ENCODE data around the gene NCAN. TPM values are rescaled to one million over a fixed set of nuclear protein-coding genes. Genes with fewer than 3 reads are reported as not detected.
A peak's percentile ranks its signal among the peaks of the same experiment; 100 is the strongest.

Gene NCAN
- polyA plus RNA-seq, 1 donor from 2014 or later = 52.1 TPM

GRCh38 chr19:19203012-19203856 is 8.5 kb upstream of the NCAN start, which contains the start of gene NR2C2AP:
Gene NR2C2AP (minus strand): TSS chr19:19203414. CDS start chr19:19203060, 354 bp downstream.
- H3K4me3 ChIP-seq (ENCODE audit: low read length) = peak within 1 kb of the TSS; percentile 77
- no peaks in the 10 kb centered on the region for H3K9me3 ChIP-seq (ENCODE audit: low read length)
- TF ChIP-seq MXI1 (conservative IDR thresholded peaks at IDR 0.05; ENCODE audit: poor library complexity, severe bottlenecking) (peak; percentile 80), TAF1 (IDR thresholded peaks at IDR 0.05; ENCODE audit: low read depth) (no peak)
- peak within 1 kb of the TSS; percentile 51 for H2AFZ ChIP-seq (ENCODE audit: low read depth, low read length)
- H3K9ac ChIP-seq (ENCODE audit: low read length) = peak within 1 kb of the TSS; percentile 61
- no peaks in the 10 kb centered on the region for H3F3A ChIP-seq (ENCODE audit: insufficient read depth, low read length, poor library complexity, severe bottlenecking)
- H3K79me2 ChIP-seq (replicated peaks; ENCODE audit: insufficient read depth, low read length) = no peaks in the 10 kb centered on the region
- H3K4me2 ChIP-seq (ENCODE audit: low read length) = peak within 1 kb of the TSS; percentile 20
- H3K36me3 ChIP-seq (ENCODE audit: insufficient read depth, low read length) = no peaks in the 10 kb centered on the region
- no peaks in the 10 kb centered on the region for H3K27me3 ChIP-seq (ENCODE audit: insufficient read depth, low read depth, low read length)
- H4K20me1 ChIP-seq (ENCODE audit: insufficient read depth) = no peaks in the 10 kb centered on the region
- H3K27ac ChIP-seq (ENCODE audit: low read length) = no peak within 1 kb of the TSS
- no peaks in the 10 kb centered on the region for H3K9me2 ChIP-seq (ENCODE audit: insufficient read depth, low read length)

DNA sequence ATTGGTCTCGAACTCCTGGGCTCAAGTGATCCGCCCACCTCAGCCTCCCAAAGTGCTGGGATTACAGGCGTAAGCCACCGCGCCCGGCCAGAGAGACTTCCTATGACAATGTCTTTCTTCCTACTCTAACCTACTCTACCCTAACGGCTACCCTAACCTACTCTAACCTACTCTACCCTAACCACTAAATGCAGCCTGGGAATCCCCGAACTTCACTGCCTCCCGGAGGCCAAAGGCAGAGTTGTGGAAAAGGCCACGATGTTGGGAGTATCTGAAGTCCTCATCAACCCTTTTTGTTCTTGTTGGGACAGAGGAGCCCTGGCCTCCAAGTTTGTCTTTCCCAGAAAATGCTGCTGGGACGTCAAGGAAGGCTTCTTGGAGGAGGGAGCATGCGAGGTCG is 7.6 kb upstream of the NCAN start:
- no peaks in the 10 kb centered on the region for H3K79me2 ChIP-seq (replicated peaks; ENCODE audit: insufficient read depth, low read length)
- no peak for TF ChIP-seq EP300 (conservative IDR thresholded peaks at IDR 0.05; ENCODE audit: poor library complexity, severe bottlenecking)
- no peak for TF ChIP-seq RAD21 (conservative IDR thresholded peaks at IDR 0.05)
- no peak for TF ChIP-seq MXI1 (conservative IDR thresholded peaks at IDR 0.05; ENCODE audit: poor library complexity, severe bottlenecking)
- TF ChIP-seq EZH2 (IDR thresholded peaks at IDR 0.05; ENCODE audit: borderline replicate concordance, insufficient read depth, low read length, poor library complexity, severe bottlenecking) = no peak
- TF ChIP-seq TAF1 (IDR thresholded peaks at IDR 0.05; ENCODE audit: low read depth) = no peak
- no peak for TF ChIP-seq POLR2AphosphoS5 (IDR thresholded peaks at IDR 0.05)
- TF ChIP-seq, protein P1, sequence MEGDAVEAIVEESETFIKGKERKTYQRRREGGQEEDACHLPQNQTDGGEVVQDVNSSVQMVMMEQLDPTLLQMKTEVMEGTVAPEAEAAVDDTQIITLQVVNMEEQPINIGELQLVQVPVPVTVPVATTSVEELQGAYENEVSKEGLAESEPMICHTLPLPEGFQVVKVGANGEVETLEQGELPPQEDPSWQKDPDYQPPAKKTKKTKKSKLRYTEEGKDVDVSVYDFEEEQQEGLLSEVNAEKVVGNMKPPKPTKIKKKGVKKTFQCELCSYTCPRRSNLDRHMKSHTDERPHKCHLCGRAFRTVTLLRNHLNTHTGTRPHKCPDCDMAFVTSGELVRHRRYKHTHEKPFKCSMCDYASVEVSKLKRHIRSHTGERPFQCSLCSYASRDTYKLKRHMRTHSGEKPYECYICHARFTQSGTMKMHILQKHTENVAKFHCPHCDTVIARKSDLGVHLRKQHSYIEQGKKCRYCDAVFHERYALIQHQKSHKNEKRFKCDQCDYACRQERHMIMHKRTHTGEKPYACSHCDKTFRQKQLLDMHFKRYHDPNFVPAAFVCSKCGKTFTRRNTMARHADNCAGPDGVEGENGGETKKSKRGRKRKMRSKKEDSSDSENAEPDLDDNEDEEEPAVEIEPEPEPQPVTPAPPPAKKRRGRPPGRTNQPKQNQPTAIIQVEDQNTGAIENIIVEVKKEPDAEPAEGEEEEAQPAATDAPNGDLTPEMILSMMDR (IDR thresholded peaks at IDR 0.05; ENCODE audit: poor library complexity, severe bottlenecking) = no peak
- TF ChIP-seq, protein P2, sequence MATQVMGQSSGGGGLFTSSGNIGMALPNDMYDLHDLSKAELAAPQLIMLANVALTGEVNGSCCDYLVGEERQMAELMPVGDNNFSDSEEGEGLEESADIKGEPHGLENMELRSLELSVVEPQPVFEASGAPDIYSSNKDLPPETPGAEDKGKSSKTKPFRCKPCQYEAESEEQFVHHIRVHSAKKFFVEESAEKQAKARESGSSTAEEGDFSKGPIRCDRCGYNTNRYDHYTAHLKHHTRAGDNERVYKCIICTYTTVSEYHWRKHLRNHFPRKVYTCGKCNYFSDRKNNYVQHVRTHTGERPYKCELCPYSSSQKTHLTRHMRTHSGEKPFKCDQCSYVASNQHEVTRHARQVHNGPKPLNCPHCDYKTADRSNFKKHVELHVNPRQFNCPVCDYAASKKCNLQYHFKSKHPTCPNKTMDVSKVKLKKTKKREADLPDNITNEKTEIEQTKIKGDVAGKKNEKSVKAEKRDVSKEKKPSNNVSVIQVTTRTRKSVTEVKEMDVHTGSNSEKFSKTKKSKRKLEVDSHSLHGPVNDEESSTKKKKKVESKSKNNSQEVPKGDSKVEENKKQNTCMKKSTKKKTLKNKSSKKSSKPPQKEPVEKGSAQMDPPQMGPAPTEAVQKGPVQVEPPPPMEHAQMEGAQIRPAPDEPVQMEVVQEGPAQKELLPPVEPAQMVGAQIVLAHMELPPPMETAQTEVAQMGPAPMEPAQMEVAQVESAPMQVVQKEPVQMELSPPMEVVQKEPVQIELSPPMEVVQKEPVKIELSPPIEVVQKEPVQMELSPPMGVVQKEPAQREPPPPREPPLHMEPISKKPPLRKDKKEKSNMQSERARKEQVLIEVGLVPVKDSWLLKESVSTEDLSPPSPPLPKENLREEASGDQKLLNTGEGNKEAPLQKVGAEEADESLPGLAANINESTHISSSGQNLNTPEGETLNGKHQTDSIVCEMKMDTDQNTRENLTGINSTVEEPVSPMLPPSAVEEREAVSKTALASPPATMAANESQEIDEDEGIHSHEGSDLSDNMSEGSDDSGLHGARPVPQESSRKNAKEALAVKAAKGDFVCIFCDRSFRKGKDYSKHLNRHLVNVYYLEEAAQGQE (IDR thresholded peaks at IDR 0.05; ENCODE audit: borderline replicate concordance) = no peak
- no peak for TF ChIP-seq SMC3 (conservative IDR thresholded peaks at IDR 0.05; ENCODE audit: poor library complexity)
- no peak overlapping the region for H2AFZ ChIP-seq (ENCODE audit: low read depth, low read length)
- H3K36me3 ChIP-seq (ENCODE audit: insufficient read depth, low read length) = no peaks in the 10 kb centered on the region
- no peak overlapping the region for H3K9ac ChIP-seq (ENCODE audit: low read length)
- H3K9me3 ChIP-seq (ENCODE audit: low read length) = no peaks in the 10 kb centered on the region
- H3K27me3 ChIP-seq (ENCODE audit: insufficient read depth, low read depth, low read length) = no peaks in the 10 kb centered on the region
- H3K4me3 ChIP-seq (ENCODE audit: low read length) = no peak overlapping the region
- no peaks in the 10 kb centered on the region for H3K9me2 ChIP-seq (ENCODE audit: insufficient read depth, low read length)
- H3F3A ChIP-seq (ENCODE audit: insufficient read depth, low read length, poor library complexity, severe bottlenecking) = no peaks in the 10 kb centered on the region
- no peaks in the 10 kb centered on the region for H4K20me1 ChIP-seq (ENCODE audit: insufficient read depth)
- H3K27ac ChIP-seq (ENCODE audit: low read length) = no peak overlapping the region
- H3K4me2 ChIP-seq (ENCODE audit: low read length) = no peak overlapping the region

Data from neural cell (in vitro differentiated cells).